ENCODE measurements around the gene NQO2. TPM values are rescaled to one million over a fixed set of nuclear protein-coding genes. Genes with fewer than 3 reads are reported as not detected.

The NQO2 gene
- total RNA-seq, 1 experiment from 2014 or later: 105 TPM

DNA sequence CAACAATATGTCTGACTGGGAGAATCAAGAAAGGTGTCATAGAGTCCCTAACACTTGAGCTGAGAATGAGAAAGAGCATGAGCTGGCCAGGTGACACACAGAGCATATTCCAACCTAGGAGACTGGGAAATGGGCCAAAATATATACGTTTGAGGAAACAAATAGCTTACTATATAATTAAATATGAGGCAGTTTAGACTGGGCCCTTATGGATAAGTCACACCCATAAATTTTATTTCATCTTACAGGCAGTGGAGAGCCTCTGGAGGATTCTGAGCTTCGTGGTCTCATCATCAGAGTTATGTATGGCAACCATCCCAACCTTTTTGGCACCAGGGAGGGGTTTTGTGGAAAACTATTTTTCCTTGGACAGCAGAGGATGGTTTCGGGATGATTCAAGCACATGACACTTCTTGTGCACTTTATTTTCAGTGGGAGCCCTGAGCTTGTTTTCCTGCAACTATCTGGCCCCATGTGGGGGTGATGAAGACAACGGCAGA, 12.9 kb upstream of the NQO2 start:
- Mint-ChIP-seq H3K27me3 (ENCODE audit: low read depth) (peaks cover 4% of the 10 kb centered on the region; the same call in 1 of the 2 replicates), H3K4me1 (peaks cover 59 to 60% of the 10 kb centered on the region in 2 experiments), H3K4me3 (no peak overlapping the region), H3K27ac (no peak overlapping the region), H3K36me3 (ENCODE audit: insufficient read depth in 1 of 3, low read depth in 3 of 3) (no peaks in the 10 kb centered on the region), H3K9me3 (no peaks in the 10 kb centered on the region)
- Histone ChIP-seq H3K27me3 (ENCODE audit: insufficient read depth, low read length) (no peaks in the 10 kb centered on the region), H3K4me2 (ENCODE audit: insufficient read depth, insufficient read length, low read length) (no peak overlapping the region), H2BK120ac (ENCODE audit: low read depth, low read length, poor library complexity, severe bottlenecking) (no peak overlapping the region), H3K9ac (ENCODE audit: extremely low read depth, insufficient read length, low read length) (no peak overlapping the region), H4K8ac (replicated peaks; ENCODE audit: insufficient read length, low read depth, low read length) (no peak overlapping the region), H3K56ac (ENCODE audit: insufficient read length, low read depth, low read length) (no peak overlapping the region), H2AFZ (ENCODE audit: low read length) (no peak overlapping the region), H3K79me2 (ENCODE audit: insufficient read depth, low read length) (no peaks in the 10 kb centered on the region), H2BK12ac (ENCODE audit: insufficient read length, low read depth, low read length) (no peak overlapping the region), H2BK5ac (ENCODE audit: insufficient read length, low read length) (no peak overlapping the region), H3K23me2 (ENCODE audit: insufficient read length, low read depth, low read length, poor library complexity, severe bottlenecking) (peaks cover 13% of the 10 kb centered on the region), H3K14ac (ENCODE audit: insufficient read depth, low read length) (no peak overlapping the region), H3K27ac (ENCODE audit: insufficient read length, low read depth, low read length) (no peak overlapping the region), H3K23ac (ENCODE audit: insufficient read length, low read depth, low read length) (no peak overlapping the region), H2AK5ac (ENCODE audit: insufficient read length, low read length) (no peak overlapping the region), H2BK20ac (ENCODE audit: low read depth, low read length, poor library complexity, severe bottlenecking) (no peak overlapping the region), H3K9me3 (ENCODE audit: control insufficient read depth, low read depth, low read length) (no peaks in the 10 kb centered on the region), H4K91ac (ENCODE audit: insufficient read length, low read depth, low read length) (no peak overlapping the region), H3T11ph (ENCODE audit: low read length) (no peak overlapping the region), H3K4ac (ENCODE audit: low read depth, low read length) (no peak overlapping the region), H3K4me1 (ENCODE audit: insufficient read depth, low read length) (peaks cover 8% of the 10 kb centered on the region; the same call in 1 of the 2 replicates), H4K5ac (ENCODE audit: insufficient read length, low read depth, low read length) (no peak overlapping the region), H3K18ac (ENCODE audit: insufficient read length, low read depth, low read length) (no peak overlapping the region), H3K79me1 (ENCODE audit: insufficient read depth, low read depth, low read length, poor library complexity, severe bottlenecking) (no peaks in the 10 kb centered on the region), H4K20me1 (ENCODE audit: control insufficient read depth, insufficient read depth, insufficient read length) (no peaks in the 10 kb centered on the region), H2BK15ac (ENCODE audit: low read depth, low read length) (no peak overlapping the region)
- DNase-seq: no peak
- no peak for TF ChIP-seq CTCF (conservative IDR thresholded peaks at IDR 0.05)
- WGBS (ENCODE audit: extremely low coverage, insufficient read length, low lambda C conversion rate): no CpG with 5 or more reads among the region's 4 CpGs

Measured in H9 (cell line).